ENCODE data around the gene ANKRD6. TPM values are rescaled to one million over a fixed set of nuclear protein-coding genes. Genes with fewer than 3 reads are reported as not detected.

ANKRD6 gene
- total RNA-seq, 1 donor from 2014 or later, result 13.5 TPM

GRCh38 chr6:89679215-89680120 is 246.5 kb downstream of the ANKRD6 start:
- H3K4me3 Mint-ChIP-seq (ENCODE audit: unreplicated experiment), result no peak overlapping the region

GRCh38 chr6:89680150-89680549 is 247.2 kb downstream of the ANKRD6 start:
- H3K36me3 ChIP-seq (ENCODE audit: insufficient read depth, low read length), result peaks cover 52% of the 10 kb centered on the region
- DNase-seq (ENCODE audit: low read depth) (no peak), FAIRE-seq (no peak)
- Mint-ChIP-seq H3K36me3 (ENCODE audit: low read depth, unreplicated experiment) (peaks cover 26% of the 10 kb centered on the region), H3K4me3 (ENCODE audit: unreplicated experiment) (no peak overlapping the region), H3K9me3 (ENCODE audit: unreplicated experiment) (no peaks in the 10 kb centered on the region), H3K27ac (ENCODE audit: unreplicated experiment) (no peak overlapping the region), H3K27me3 (ENCODE audit: low read depth, unreplicated experiment) (no peaks in the 10 kb centered on the region), H3K4me1 (ENCODE audit: low read depth, unreplicated experiment) (peaks cover 1% of the 10 kb centered on the region)
- H4K20me1 ChIP-seq (ENCODE audit: insufficient read depth, low read length), result peaks cover 3% of the 10 kb centered on the region
- no peak overlapping the region for H3K4me2 ChIP-seq (ENCODE audit: low read length)
- H3K79me2 ChIP-seq (ENCODE audit: insufficient read depth, low read length), result no peaks in the 10 kb centered on the region
- H2AFZ ChIP-seq (ENCODE audit: low read depth, low read length), result no peak overlapping the region
- H3K9ac ChIP-seq (ENCODE audit: low read length), result no peak overlapping the region
- no peak overlapping the region for H3K27ac ChIP-seq (ENCODE audit: low read depth, low read length)
- no peaks in the 10 kb centered on the region for H3K4me1 ChIP-seq (ENCODE audit: insufficient read depth, low read length)
- no peaks in the 10 kb centered on the region for H3K9me3 ChIP-seq (ENCODE audit: insufficient read depth, low read depth, low read length)
- no peaks in the 10 kb centered on the region for H3K27me3 ChIP-seq (ENCODE audit: insufficient read depth, low read length)
- H3K4me3 ChIP-seq (ENCODE audit: insufficient read depth, low read depth, low read length), result no peak overlapping the region
- TF ChIP-seq EZH2 (IDR thresholded peaks at IDR 0.05; ENCODE audit: insufficient read depth, low read length) (no peak), CTCF (IDR thresholded peaks at IDR 0.05; ENCODE audit: insufficient read depth, low read depth, low read length) (no peak)

More at GRCh38 chr6:89679215-89680120, 246.5 kb downstream of the ANKRD6 start:
- H3K79me2 ChIP-seq (ENCODE audit: insufficient read depth, low read length), result no peaks in the 10 kb centered on the region
- peaks cover 26% of the 10 kb centered on the region for H3K36me3 Mint-ChIP-seq (ENCODE audit: low read depth, unreplicated experiment)
- H4K20me1 ChIP-seq (ENCODE audit: insufficient read depth, low read length), result peaks cover 3% of the 10 kb centered on the region
- no peak overlapping the region for H3K4me2 ChIP-seq (ENCODE audit: low read length)
- no peaks in the 10 kb centered on the region for H3K4me1 ChIP-seq (ENCODE audit: insufficient read depth, low read length)
- no peaks in the 10 kb centered on the region for H3K27me3 ChIP-seq (ENCODE audit: insufficient read depth, low read length)
- H3K9me3 Mint-ChIP-seq (ENCODE audit: unreplicated experiment), result no peaks in the 10 kb centered on the region
- FAIRE-seq (no peak), DNase-seq (ENCODE audit: low read depth) (no peak)
- H3K27ac Mint-ChIP-seq (ENCODE audit: unreplicated experiment), result no peak overlapping the region
- no peak overlapping the region for H3K9ac ChIP-seq (ENCODE audit: low read length)
- H3K27ac ChIP-seq (ENCODE audit: low read depth, low read length), result no peak overlapping the region
- peaks cover 1% of the 10 kb centered on the region for H3K4me1 Mint-ChIP-seq (ENCODE audit: low read depth, unreplicated experiment)
- H3K9me3 ChIP-seq (ENCODE audit: insufficient read depth, low read depth, low read length), result no peaks in the 10 kb centered on the region
- no peaks in the 10 kb centered on the region for H3K27me3 Mint-ChIP-seq (ENCODE audit: low read depth, unreplicated experiment)
- TF ChIP-seq CTCF (IDR thresholded peaks at IDR 0.05; ENCODE audit: insufficient read depth, low read depth, low read length), result no peak
- no peak for TF ChIP-seq EZH2 (IDR thresholded peaks at IDR 0.05; ENCODE audit: insufficient read depth, low read length)
- peaks cover 52% of the 10 kb centered on the region for H3K36me3 ChIP-seq (ENCODE audit: insufficient read depth, low read length)
- no peak overlapping the region for H2AFZ ChIP-seq (ENCODE audit: low read depth, low read length)
- H3K4me3 ChIP-seq (ENCODE audit: insufficient read depth, low read depth, low read length), result no peak overlapping the region

- no peak for DNase-seq (ENCODE audit: low read depth)
- no peak overlapping the region for H3K4me3 ChIP-seq (ENCODE audit: insufficient read depth, low read depth, low read length)
- no peak for FAIRE-seq
- peaks cover 26% of the 10 kb centered on the region for H3K36me3 Mint-ChIP-seq (ENCODE audit: low read depth, unreplicated experiment)
- H3K4me3 Mint-ChIP-seq (ENCODE audit: unreplicated experiment), result no peak overlapping the region
- no peaks in the 10 kb centered on the region for H3K27me3 Mint-ChIP-seq (ENCODE audit: low read depth, unreplicated experiment)
- no peak for TF ChIP-seq EZH2 (IDR thresholded peaks at IDR 0.05; ENCODE audit: insufficient read depth, low read length)
- no peak for TF ChIP-seq CTCF (IDR thresholded peaks at IDR 0.05; ENCODE audit: insufficient read depth, low read depth, low read length)
- peaks cover 1% of the 10 kb centered on the region for H3K4me1 Mint-ChIP-seq (ENCODE audit: low read depth, unreplicated experiment)
- H3K27me3 ChIP-seq (ENCODE audit: insufficient read depth, low read length), result no peaks in the 10 kb centered on the region
- H3K27ac Mint-ChIP-seq (ENCODE audit: unreplicated experiment), result no peak overlapping the region
- no peak overlapping the region for H3K27ac ChIP-seq (ENCODE audit: low read depth, low read length)
- no peak overlapping the region for H3K9ac ChIP-seq (ENCODE audit: low read length)
- peaks cover 54% of the 10 kb centered on the region for H3K36me3 ChIP-seq (ENCODE audit: insufficient read depth, low read length)
- H3K9me3 ChIP-seq (ENCODE audit: insufficient read depth, low read depth, low read length), result no peaks in the 10 kb centered on the region
- H4K20me1 ChIP-seq (ENCODE audit: insufficient read depth, low read length), result peaks cover 3% of the 10 kb centered on the region
- H3K9me3 Mint-ChIP-seq (ENCODE audit: unreplicated experiment), result no peaks in the 10 kb centered on the region
- H3K4me1 ChIP-seq (ENCODE audit: insufficient read depth, low read length), result no peaks in the 10 kb centered on the region
- H3K4me2 ChIP-seq (ENCODE audit: low read length), result no peak overlapping the region
- no peaks in the 10 kb centered on the region for H3K79me2 ChIP-seq (ENCODE audit: insufficient read depth, low read length)
- no peak overlapping the region for H2AFZ ChIP-seq (ENCODE audit: low read depth, low read length)
Measured at GRCh38 chr6:89680551-89680950, 247.6 kb downstream of the ANKRD6 start.

Data from astrocyte (in vitro differentiated cells and primary cell).